Hindlimb muscle (tissue), 1 donor: ENCODE results near the gene GLTPD2. TPM values are rescaled to one million over a fixed set of nuclear protein-coding genes. Genes with fewer than 3 reads are reported as not detected.
"Not testable (repeated sequence)": the region's sequence is repeated elsewhere in the genome, so short reads cannot be mapped to it uniquely, and the experiment has no call there.

Experiments used
- DNase-seq: peaks from one replicate; pipeline ENCODE4 v3.0.0-alpha.2; 2013
- polyA plus RNA-seq: library from polyadenylated mRNA; unstranded; fragments of 120-200 nt; gene quantifications from one replicate; pipeline ENCODE4 v1.2.1, GENCODE V29; 2013; ENCODE audit not compliant: insufficient read length

GLTPD2 gene
- polyA plus RNA-seq, 1 donor, result 0.98 TPM

DNA sequence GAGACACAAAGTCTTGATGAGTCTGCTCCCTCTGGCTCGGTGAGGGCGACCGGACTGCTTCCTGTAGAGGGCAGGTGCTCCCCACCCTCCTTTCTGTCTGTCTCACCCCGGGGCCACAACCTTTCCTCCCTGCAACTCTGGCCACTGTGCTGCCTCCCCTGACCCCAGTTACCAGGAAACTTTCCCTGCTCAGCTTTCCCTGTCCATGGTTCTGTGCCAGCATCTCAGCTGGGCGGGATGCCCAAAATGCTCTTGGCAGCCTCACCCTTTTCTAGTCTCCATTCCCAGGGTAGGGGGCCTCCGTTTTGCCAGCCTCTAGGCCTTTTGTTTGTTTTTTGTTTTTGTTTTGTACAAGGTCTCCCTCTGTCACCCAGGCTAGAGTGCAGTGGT lies 19.6 kb downstream of the GLTPD2 start:
- DNase-seq, result peak; percentile 62

DNA sequence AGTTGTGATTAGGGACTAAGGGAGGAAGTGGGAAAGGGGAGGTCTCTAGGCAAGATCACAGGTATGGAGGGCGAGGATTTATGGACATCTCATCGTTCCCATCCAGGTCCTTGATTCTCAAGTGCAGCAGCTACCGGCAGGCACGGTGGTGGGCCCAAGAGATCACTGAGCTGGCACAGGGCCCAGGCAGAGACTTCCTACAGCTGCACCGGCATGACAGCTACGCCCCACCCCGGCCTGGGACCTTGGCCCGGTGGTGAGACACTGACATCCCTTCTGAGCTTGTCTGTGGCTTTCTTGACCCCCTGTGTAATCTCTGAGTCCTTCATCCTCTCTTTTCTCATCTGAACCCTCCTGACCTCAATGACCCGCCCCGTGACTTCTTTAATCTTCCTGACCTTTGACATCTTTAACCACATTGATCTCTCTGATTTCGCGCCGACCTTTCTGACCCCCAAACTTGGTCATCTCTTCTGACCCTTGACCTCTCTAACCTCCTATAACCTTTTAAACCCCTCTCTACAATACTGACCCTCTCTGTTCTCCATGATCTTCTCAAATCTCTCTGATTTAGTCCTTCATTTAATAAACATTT lies 22.0 kb downstream of the GLTPD2 start:
- no peak for DNase-seq

DNA sequence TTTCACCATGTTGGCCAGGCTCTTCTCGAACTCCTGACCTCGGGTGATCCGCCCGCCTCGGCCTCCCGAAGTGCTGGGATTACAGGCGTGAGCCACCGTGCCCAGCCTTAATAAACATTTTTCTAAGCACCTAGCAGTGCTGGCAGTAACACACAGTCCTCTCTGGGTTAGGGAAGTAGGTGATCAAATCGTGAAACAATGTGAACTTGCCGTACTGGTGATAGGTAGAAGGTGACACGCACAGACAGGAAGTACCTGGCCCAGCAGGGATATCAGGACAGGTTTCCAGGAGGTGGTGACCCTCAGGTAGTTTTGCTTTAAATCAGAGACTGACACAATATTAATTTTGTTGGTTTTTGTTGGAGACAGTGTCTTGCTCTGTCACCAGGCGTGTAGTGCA lies 22.7 kb downstream of the GLTPD2 start:
- no peak for DNase-seq

DNA sequence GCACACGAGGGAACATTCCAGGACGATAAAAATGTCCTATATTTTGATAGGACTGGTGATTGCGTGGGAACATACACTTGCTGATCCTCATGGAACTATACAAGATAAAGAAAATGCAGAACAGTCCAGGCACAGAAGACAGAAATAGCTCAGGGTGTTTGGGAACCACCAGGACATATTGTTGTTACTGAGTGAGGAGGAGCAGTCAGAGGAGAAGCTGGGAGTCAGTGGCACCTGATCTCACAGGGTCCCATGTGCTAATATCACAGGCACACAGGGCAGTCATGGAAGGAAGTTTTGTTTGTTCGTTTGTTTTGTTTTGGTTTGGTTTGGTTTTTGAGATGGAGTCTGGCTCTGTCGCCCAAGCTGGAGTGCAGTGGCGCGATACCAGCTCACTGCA lies 23.9 kb downstream of the GLTPD2 start:
- DNase-seq, result no peak

DNA sequence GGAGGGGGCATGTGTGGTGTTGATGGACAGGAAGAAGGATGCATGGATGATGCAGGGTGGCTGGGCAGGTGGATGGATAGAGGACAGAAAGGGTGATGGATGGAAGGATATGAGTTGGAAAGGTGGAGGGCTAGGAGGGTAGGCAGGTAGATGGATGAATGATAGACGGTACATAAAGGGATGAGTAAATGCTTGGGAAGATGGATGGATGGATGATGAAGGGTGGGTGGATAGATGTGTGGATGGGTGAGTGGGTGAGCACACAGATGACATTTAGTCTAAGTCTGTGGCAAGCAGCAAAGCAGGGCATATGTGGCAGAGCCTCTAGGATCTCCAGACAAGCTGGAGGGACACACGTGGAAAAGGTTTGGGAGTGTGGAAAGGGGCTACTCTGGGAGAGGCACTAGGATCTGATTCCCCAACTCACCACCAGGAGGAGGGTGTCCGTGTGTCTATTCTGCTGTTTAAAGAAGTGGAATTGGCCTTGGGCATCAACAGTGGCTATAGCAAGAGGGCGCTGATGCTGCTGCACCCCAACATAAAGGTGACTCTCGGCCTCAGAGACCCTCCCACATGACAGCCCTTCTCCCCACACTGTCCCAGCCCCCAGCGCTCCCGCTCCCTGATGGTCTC lies 26.4 kb downstream of the GLTPD2 start:
- DNase-seq, result no peak

DNA sequence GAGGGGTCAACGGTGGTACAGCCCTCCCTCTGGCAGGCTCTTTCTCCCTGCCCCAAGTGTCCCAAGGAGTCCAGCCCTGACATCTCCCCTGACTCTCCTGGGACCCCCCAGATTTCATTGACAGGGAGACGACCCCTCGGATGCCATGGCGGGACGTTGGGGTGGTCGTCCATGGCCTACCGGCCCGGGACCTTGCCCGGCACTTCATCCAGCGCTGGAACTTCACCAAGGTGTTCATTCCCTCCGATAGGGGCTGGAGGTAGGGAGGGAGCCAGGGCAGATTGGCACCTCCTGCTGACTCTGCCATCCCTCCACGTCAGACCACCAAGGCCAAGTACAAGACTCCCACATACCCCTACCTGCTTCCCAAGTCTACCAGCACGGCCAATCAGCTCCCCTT lies 28.1 kb downstream of the GLTPD2 start:
- DNase-seq, result no peak

DNA sequence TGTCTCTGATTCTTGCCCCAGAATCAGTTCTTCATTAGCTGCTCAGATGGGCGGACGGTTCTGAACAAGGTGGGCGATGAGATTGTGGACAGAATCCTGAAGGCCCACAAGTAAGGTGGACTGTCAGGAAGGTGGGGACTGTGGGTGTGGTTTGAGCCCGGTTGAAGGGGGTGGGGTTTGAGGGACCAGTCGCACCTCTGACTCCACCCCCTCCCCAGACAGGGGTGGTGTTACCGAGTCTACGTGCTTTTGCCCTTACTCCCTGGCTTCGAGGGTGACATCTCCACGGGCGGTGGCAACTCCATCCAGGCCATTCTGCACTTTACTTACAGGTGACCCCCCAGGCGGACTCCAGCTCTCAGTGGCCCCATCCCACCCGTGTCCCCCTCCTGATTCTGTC lies 29.5 kb downstream of the GLTPD2 start:
- DNase-seq, result no peak

DNA sequence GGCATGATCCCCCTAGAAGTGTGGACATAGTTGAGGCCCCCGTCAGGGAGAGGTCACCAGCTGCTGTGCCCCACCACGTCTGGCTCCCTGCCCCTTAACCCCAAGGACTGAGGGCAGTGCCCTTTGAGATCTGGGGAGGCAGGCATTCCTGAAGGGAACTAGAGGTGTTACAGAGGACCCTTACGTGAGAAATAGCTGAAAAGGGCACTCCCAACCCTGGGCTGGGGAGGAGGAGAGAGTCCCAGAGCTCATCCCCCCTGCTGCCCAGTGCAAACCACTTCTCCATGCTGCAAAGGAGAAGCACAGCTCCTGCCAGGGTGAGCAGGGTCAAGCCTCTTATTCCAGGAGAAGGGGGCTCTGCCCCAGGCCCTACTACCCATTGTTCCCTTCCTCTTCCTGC lies 34.1 kb downstream of the GLTPD2 start:
- no peak for DNase-seq

DNA sequence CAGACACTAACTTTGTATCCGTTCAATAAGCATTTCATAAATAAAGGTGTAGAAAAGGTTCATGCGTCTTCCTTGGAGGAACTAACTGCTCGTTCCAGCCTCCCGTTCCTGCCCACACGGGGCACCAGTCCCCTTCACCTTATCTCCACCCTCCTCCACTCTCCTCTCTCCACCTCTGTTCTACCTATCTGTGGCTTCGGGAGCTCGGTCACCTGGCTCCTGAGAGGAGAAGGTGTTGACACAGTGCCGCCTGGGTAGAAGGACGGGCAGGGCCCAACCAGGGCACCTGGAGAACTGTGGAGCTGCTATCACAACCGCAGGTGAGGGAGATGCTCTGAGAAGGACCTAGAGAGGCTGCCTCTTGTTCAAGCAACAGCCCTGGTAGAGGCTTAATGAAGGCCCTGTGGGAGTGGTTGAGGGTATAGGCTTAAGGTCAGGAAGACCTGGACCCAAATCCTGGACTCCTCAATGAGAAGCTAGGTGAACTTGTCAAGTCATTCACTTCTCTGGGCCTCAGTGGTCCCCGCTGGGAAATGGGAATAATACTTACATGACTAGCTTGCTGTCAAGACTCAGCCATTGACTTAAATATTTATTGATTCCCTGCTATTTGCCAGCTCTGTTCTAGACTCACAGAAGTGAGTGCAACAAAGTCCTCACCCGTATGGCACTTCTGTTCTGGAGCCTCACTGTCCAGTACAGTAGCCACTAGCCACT lies 34.8 kb downstream of the GLTPD2 start:
- no peak for DNase-seq

DNA sequence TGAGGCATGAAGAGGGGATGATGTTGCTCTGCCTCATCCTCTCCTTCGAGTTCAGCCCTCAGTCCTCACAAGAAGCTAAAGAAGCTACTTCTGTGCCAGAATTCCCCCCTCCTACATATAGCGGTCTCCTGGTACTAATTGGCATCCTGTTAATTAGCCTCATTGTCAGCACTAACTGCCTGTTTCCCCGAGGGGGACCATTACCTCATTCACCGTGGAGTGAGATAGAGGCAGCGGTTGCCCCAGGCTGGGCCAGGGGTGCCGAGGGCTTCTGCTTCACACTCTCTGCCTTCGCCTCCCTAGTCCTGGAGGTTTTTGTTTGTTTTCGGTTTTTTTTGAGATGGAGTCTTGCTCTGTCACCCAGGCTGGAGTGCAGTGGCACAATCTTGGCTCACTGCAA lies 38.6 kb downstream of the GLTPD2 start:
- DNase-seq, result no peak

DNA sequence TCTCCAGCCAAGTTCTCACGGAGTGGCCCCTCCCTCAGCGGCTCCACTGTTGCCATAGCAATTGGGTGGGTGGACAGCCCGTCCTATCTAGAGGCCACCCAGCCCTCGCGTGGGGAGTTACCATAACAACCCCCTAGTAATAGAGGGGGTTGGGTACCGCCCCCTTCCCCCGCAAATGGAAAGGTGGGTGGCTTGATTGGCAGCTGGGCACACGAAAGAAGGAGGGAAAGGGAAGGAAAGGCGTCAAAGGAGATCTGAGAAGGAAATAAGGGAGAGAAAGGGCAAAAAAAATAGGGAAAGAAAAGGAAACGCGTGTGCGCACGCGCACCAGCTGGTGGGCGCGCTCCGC lies 44.0 kb downstream of the GLTPD2 start:
- not testable (repeated sequence) for DNase-seq

DNA sequence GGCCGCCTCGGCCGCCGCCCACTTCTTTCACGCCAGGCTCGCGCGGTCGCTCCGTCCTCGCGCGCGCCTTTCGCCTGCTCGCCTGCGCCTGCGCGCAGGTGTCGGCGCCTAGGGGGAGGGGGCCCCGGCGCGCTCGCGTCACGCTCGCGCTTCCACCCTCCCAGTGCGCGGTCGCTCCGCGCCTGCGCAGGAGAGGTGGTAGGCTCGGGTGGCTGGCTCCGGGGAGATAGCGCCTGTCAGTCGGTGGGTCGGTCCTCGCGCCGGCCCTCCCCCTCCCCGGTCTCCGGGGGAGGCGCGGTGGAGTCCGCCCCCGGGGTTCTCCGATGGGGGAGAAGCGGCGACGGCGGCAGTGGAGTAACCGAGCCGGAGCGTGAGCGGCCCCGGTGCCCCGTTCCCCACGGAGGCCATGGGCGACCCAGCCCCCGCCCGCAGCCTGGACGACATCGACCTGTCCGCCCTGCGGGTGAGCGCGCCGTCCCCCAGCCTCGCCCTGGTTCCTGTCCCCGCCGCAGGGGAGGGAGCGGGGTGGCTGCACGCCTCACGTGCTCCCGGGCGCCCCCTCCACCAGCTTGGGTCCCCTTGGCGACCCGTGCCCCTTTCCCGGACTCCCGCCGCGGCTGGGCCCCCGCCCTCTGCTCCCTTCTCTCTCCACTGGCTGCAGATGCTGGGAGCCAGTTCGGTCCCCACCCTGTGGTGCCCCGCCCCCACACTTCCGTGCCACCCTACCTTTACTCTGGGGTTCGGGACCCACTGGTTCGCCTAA lies 44.6 kb downstream of the GLTPD2 start, which contains the start of gene MINK1:
MINK1 (plus strand) TSS at position 163 of the 763 bp plus-strand sequence; CDS start at position 407, 244 bp downstream.
- peak; percentile 99 for DNase-seq

DNA sequence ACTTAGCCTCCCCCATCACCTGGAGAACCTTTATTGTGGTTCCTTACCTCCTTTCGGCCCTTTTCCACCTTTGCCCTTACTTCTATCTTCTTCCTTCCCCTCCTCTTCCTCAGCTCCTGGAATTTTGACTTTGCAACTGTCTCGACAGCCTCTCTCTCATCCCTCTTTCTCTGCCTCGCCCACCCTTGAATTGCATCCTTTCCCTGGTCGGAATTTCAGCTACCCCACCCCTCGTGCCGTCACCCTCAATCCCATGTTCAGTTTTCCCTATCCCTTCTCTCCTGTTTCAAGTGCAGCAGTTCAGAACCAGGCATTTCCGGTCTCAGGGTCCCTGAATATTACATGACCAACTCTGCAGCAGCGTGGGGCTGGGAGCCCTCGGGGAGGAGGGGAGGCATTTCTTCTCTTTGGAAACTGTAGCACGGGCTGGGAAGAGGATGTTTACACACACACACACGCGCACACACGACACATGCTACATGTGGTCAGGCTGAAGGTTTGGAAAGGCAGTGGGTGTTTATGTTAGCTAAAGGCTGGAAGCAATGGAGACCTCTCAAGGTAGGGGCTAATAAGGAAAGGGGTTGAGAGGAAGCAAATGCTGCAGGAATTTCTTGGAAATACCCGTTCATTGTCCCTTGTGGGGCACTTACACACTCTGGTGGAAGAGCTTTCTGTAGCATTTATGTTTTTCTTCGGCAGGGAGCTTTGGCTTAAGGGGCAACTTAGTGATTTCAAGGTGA lies 45.3 kb downstream of the GLTPD2 start:
- peak; percentile 43 for DNase-seq

DNA sequence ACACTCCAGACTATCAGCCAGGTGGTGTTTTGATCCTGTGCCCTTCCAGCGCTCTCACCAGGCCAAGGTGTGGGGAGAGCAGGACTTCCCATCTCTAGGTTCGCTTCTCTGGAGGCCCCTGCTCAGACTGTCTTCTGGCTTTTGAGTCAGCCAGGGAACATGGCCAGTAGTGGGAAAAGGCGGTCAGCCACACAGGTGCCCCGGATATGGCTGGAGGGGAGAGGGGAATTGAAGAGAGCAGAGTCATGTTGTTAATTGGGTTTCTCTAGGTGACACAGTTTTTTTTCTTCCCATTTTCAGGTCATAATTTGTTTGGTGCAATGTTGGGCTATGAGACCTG lies 45.9 kb downstream of the GLTPD2 start:
- DNase-seq, result no peak

DNA sequence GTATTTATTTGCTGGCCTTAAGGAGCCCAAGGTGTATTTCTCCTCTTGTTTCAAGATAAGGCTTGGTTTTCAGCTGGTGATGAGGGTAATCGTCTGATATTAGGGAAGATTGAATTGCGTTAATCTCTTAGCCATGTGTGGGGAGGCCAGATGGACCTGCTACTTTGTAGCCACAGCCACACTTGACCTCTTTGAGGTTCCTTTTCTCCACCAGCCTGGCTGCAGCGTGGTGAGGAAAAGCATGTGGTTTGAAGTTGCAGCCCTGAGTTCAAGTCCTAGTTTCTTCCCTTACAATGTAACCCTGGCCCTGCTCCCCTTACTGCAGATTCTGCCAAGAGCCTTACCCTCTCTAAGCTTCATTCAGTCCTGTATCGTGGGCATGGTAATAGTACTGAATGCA lies 47.5 kb downstream of the GLTPD2 start:
- DNase-seq, result no peak

DNA sequence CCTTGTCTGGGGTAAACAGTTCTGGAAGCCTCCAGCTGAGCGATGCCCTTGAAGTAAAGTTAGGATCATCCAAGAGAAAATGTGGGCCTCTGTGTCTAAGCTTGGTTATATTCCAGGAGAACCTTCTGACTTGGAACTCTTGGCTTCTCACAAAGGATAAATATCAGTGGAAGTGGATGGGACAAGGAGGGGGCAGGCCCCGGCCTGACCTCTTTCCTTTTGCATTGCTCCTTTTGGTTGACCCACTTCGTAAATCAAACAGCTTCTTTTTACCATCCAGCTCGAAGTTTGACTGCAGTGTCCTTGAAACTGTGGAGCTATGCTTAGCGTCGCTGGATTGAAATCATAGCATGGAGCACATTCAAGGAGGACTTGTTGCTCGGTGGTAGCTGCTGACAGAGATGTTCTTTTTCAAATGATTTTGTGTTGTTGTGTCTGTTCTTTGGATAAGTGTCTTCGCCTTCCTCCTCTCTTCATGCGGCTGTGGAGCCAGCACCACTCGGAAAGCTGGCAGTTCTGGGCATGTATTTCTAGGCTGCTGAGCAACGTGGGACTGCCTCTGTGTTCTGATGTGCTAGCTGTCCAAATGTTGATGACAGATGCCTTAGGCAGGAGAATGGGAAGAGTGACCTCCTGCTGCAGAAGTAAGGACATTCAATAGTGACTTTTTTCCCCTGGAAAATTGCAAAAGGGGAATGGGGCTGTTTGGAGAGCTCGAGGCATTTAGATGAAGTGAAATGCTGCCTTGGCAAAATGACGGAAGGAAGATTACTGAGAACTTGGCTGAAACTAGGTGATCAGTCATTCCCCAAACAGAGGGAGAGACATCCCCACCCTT lies 48.9 kb downstream of the GLTPD2 start:
- DNase-seq, result no peak

DNA sequence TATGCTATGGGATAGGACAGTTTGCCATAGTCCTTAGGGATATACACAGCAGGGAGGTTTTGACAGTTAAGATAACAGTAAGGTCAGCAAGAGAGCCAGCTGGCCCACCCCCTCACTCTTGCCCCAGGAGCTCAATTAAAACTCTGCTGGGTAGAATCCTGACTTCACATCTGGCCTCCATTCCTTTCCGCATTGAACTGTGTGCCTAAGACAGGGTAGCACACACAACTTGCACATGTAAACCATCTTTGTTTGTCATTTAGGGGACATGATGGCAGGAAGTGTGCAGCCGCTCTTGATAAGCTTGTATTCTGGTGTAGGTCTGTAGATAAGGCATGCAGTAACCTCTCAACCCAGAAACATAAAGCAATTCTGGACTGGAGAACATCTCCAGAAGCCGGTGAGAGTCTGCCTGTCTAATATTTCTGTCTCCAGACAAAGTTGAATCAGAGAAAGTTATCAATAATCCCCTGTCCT lies 49.6 kb downstream of the GLTPD2 start:
- DNase-seq, result no peak

DNA sequence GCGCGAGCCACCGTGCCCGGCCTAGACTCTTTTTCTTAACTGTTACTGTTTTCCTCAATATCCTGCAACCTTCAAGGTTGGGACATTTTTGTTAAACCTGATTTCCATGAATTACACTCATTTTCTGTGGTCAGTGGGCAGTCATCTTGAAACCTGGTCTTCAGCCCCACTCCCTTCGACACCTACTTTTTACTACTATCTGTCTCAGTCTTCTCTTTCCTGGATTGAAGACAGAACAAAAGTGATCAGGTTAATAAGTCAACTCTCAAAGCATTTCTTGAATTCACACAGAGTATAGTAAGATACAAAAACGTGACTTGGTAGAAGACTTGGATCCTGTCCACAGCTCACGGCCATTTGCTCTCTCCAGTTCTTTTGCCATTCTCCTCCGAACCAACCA lies 50.5 kb downstream of the GLTPD2 start:
- no peak for DNase-seq
